Epithelial cell of alveolus of lung (primary cell): ENCODE results near the gene CPPED1. TPM values are rescaled to one million over a fixed set of nuclear protein-coding genes. Genes with fewer than 3 reads are reported as not detected.

Experiments used
- total RNA-seq: library from RNA; depleted of rRNA; stranded (reverse); fragments of >200 nt; gene quantifications from 2 replicates; pipeline ENCODE4 v1.2.1, GENCODE V29; 2015

The CPPED1 gene
- 1.8 and 3.6 TPM in 2 replicates for total RNA-seq

GRCh38 chr16:12803203-12804093, at the start of gene CPPED1:
TSS of gene CPPED1 (minus strand) at chr16:12803887. CDS start at chr16:12803776, 111 bp downstream.

Other genes with a start within 250 kb of the CPPED1 start
- not detected in 2 replicates for gene SHISA9, start 97.7 kb upstream of the CPPED1 start, total RNA-seq